ENCODE results near the gene HPGD. TPM values are rescaled to one million over a fixed set of nuclear protein-coding genes. Genes with fewer than 3 reads are reported as not detected.

The HPGD gene
- total and polyA plus RNA-seq, 2 of the 4 experiments (the other 2 are of a cell fraction) = not detected

- no peak overlapping the region for H3K4ac ChIP-seq (ENCODE audit: low read depth, low read length)
- dilution Hi-C loops (cut with HindIII; ENCODE audit: low sequenced_read_pairs, unreplicated experiment) (no loop called here), in situ Hi-C loops (cut with MboI; ENCODE audit: low sequenced_read_pairs) (no loop called here), intact Hi-C loops (cut with micrococcal nuclease) (no loop called here)
- TF ChIP-seq MAZ (IDR thresholded peaks at IDR 0.05; ENCODE audit: borderline replicate concordance, low read depth, low read length) (no peak), ELK1 (IDR thresholded peaks at IDR 0.05; ENCODE audit: borderline replicate concordance, low read depth, low read length) (no peak), SMC3 (IDR thresholded peaks at IDR 0.05; ENCODE audit: low read depth, low read length) (no peak), BHLHE40 (IDR thresholded peaks at IDR 0.05; ENCODE audit: low read depth, low read length) (no peak), FOS (IDR thresholded peaks at IDR 0.05; ENCODE audit: low read depth, low read length) (no peak), RCOR1 (IDR thresholded peaks at IDR 0.05; ENCODE audit: insufficient replicate concordance, low read length) (no peak), CEBPB (IDR thresholded peaks at IDR 0.05; ENCODE audit: low read depth, low read length) (no peak), RFX5 (IDR thresholded peaks at IDR 0.05; ENCODE audit: low read depth, low read length) (no peak), NFE2L2 (IDR thresholded peaks at IDR 0.05; ENCODE audit: low read depth, low read length) (no peak), RAD21 (IDR thresholded peaks at IDR 0.05; ENCODE audit: low read length) (no peak), CHD1 (IDR thresholded peaks at IDR 0.05; ENCODE audit: low read depth, low read length) (no peak), MXI1 (IDR thresholded peaks at IDR 0.05; ENCODE audit: borderline replicate concordance, low read depth, low read length) (no peak), POLR2A (IDR thresholded peaks at IDR 0.05; ENCODE audit: low read depth, low read length) (no peak), CTCF (conservative IDR thresholded peaks at IDR 0.05; ENCODE audit: low read depth, low read length) (no peak), MAFK (IDR thresholded peaks at IDR 0.05; ENCODE audit: low read depth, low read length) (no peak), USF2 (IDR thresholded peaks at IDR 0.05; ENCODE audit: low read depth, low read length) (no peak)
- H3K18ac ChIP-seq (ENCODE audit: low read depth, low read length) = no peak overlapping the region
- H2BK15ac ChIP-seq (ENCODE audit: low read depth, low read length) = no peak overlapping the region
- H2AK9ac ChIP-seq (replicated peaks; ENCODE audit: low read depth, low read length, poor library complexity) = no peak overlapping the region
- H3K79me1 ChIP-seq (ENCODE audit: low read depth in 1 of 2, low read length in 2 of 2) = no peaks in the 10 kb centered on the region
- H3K9me3 ChIP-seq (ENCODE audit: control insufficient read depth, insufficient read depth, low read length) = peaks cover 4% of the 10 kb centered on the region
- no peaks in the 10 kb centered on the region for H3K9me1 ChIP-seq (ENCODE audit: insufficient read depth, low read length)
- H4K5ac ChIP-seq (ENCODE audit: low read depth, low read length) = no peak overlapping the region
- no peak overlapping the region for H3K4me3 ChIP-seq (ENCODE audit: insufficient read depth, low read depth, low read length)
- H3K4me1 ChIP-seq (ENCODE audit: control insufficient read depth, insufficient read depth, low read length) = no peaks in the 10 kb centered on the region
- no peak for DNase-seq
- no peak overlapping the region for H2BK20ac ChIP-seq (ENCODE audit: low read depth, low read length)
- no CpG with 5 or more reads among the region's 1 CpG for WGBS, 2 experiments (ENCODE audit: extremely low coverage in 2 of 2, insufficient read length in 1 of 2)
- H2AFZ ChIP-seq (replicated peaks; ENCODE audit: low read length, poor library complexity) = no peak overlapping the region
- H3K23ac ChIP-seq (ENCODE audit: low read depth, low read length) = no peak overlapping the region
- BruUV-seq (replicated peaks) = no TSS peak
- no peak overlapping the region for H2BK120ac ChIP-seq (ENCODE audit: low read depth, low read length)
- no peak overlapping the region for H4K8ac ChIP-seq (ENCODE audit: low read depth in 2 of 2, low read length in 2 of 2)
- no peak overlapping the region for H4K91ac ChIP-seq (ENCODE audit: insufficient read depth, low read depth, low read length)
- no peak overlapping the region for H3K9ac ChIP-seq (ENCODE audit: low read depth, low read length)
- H2BK5ac ChIP-seq (ENCODE audit: low read depth, low read length, poor library complexity, severe bottlenecking) = no peak overlapping the region
- CTCF ChIA-PET = no interaction called here
- ATAC-seq (ENCODE audit: low read depth) = no peak
- H4K20me1 ChIP-seq (ENCODE audit: insufficient read depth, low read length) = no peaks in the 10 kb centered on the region
- no peaks in the 10 kb centered on the region for H3K27me3 ChIP-seq (ENCODE audit: control insufficient read depth, insufficient read depth, low read length)
- H3K4me2 ChIP-seq (ENCODE audit: low read depth, low read length) = no peak overlapping the region
- no peak overlapping the region for H3K56ac ChIP-seq (ENCODE audit: extremely low read depth, insufficient read depth, low read length)
- H2AK5ac ChIP-seq (ENCODE audit: low read depth, low read length) = no peak overlapping the region
- no peaks in the 10 kb centered on the region for H3K36me3 ChIP-seq (ENCODE audit: control insufficient read depth, insufficient read depth, low read length)
- H3K27ac ChIP-seq (ENCODE audit: insufficient read depth, low read length) = no peak overlapping the region
- POLR2A ChIA-PET (ENCODE audit: unreplicated experiment) = no interaction called here
- no peak overlapping the region for H3K14ac ChIP-seq (replicated peaks; ENCODE audit: low read depth, low read length)
Observed at GRCh38 chr4:174549721-174550120, 27.4 kb upstream of the HPGD start.
